Measurements from ENCODE around the gene CENPV. TPM values are rescaled to one million over a fixed set of nuclear protein-coding genes. Genes with fewer than 3 reads are reported as not detected.

The CENPV gene
- total and polyA plus RNA-seq, 2 of the 13 experiments (the other 11 are each of a cell fraction or from before 2014, with no cell fraction given), result 193 to 292 TPM

- TF ChIP-seq CBX2 (IDR thresholded peaks at IDR 0.05; ENCODE audit: low read depth, low read length) (no peak), CBX2 (CRISPR knock-in tag; IDR thresholded peaks at IDR 0.05; ENCODE audit: low read depth) (no peak), FOSL2 (CRISPR knock-in tag; IDR thresholded peaks at IDR 0.05) (peak; percentile 27; the same call in 1 of the 2 replicates), ZNF777 (CRISPR knock-in tag; IDR thresholded peaks at IDR 0.05) (no peak), ZNF629 (CRISPR knock-in tag; conservative IDR thresholded peaks at IDR 0.05) (peak; percentile 44; the same call in 1 of the 2 replicates), RNF2 (conservative IDR thresholded peaks at IDR 0.05; ENCODE audit: low read depth) (no peak), ZNF556 (CRISPR knock-in tag; IDR thresholded peaks at IDR 0.05; ENCODE audit: borderline replicate concordance) (0 out of 2 replicates have a peak, but pooled peaks have one; percentile 40), SIN3B (IDR thresholded peaks at IDR 0.05; ENCODE audit: low read length) (no peak), HMG20B (CRISPR knock-in tag; conservative IDR thresholded peaks at IDR 0.05) (0 out of 2 replicates have a peak, but pooled peaks have one; percentile 33), NFE2 (CRISPR knock-in tag; IDR thresholded peaks at IDR 0.05) (no peak), ZFP37 (CRISPR knock-in tag; IDR thresholded peaks at IDR 0.05; ENCODE audit: borderline replicate concordance) (no peak), SNAPC4 (CRISPR knock-in tag; IDR thresholded peaks at IDR 0.05) (0 out of 2 replicates have a peak, but pooled peaks have one; percentile 27), ZBTB20 (CRISPR knock-in tag; IDR thresholded peaks at IDR 0.05; ENCODE audit: borderline replicate concordance, low read depth) (no peak), KDM6A (CRISPR knock-in tag; IDR thresholded peaks at IDR 0.05; ENCODE audit: low read depth) (peak; percentile 87), ATF6 (CRISPR knock-in tag; conservative IDR thresholded peaks at IDR 0.05) (no peak), REL (CRISPR knock-in tag; conservative IDR thresholded peaks at IDR 0.05) (no peak)
- TF ChIP-seq, protein P1, sequence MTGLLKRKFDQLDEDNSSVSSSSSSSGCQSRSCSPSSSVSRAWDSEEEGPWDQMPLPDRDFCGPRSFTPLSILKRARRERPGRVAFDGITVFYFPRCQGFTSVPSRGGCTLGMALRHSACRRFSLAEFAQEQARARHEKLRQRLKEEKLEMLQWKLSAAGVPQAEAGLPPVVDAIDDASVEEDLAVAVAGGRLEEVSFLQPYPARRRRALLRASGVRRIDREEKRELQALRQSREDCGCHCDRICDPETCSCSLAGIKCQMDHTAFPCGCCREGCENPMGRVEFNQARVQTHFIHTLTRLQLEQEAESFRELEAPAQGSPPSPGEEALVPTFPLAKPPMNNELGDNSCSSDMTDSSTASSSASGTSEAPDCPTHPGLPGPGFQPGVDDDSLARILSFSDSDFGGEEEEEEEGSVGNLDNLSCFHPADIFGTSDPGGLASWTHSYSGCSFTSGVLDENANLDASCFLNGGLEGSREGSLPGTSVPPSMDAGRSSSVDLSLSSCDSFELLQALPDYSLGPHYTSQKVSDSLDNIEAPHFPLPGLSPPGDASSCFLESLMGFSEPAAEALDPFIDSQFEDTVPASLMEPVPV (CRISPR knock-in tag; IDR thresholded peaks at IDR 0.05), result no peak
- TF ChIP-seq, protein P2, sequence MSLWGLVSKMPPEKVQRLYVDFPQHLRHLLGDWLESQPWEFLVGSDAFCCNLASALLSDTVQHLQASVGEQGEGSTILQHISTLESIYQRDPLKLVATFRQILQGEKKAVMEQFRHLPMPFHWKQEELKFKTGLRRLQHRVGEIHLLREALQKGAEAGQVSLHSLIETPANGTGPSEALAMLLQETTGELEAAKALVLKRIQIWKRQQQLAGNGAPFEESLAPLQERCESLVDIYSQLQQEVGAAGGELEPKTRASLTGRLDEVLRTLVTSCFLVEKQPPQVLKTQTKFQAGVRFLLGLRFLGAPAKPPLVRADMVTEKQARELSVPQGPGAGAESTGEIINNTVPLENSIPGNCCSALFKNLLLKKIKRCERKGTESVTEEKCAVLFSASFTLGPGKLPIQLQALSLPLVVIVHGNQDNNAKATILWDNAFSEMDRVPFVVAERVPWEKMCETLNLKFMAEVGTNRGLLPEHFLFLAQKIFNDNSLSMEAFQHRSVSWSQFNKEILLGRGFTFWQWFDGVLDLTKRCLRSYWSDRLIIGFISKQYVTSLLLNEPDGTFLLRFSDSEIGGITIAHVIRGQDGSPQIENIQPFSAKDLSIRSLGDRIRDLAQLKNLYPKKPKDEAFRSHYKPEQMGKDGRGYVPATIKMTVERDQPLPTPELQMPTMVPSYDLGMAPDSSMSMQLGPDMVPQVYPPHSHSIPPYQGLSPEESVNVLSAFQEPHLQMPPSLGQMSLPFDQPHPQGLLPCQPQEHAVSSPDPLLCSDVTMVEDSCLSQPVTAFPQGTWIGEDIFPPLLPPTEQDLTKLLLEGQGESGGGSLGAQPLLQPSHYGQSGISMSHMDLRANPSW (CRISPR knock-in tag; IDR thresholded peaks at IDR 0.05; ENCODE audit: borderline replicate concordance), result no peak
Observed at GRCh38 chr17:16313139-16314090, 39.9 kb downstream of the CENPV start (continued).

Data from HepG2 (cell line).